ENCODE measurements around the gene ANKS3.

ANKS3 gene

GRCh38 chr16:4777339-4778049 lies 43.4 kb upstream of the ANKS3 start:
- no peak for TF ChIP-seq CTCF (IDR thresholded peaks at IDR 0.05)
- H3K9me3 ChIP-seq (ENCODE audit: control insufficient read depth, low read length): no peaks in the 10 kb centered on the region
- no peaks in the 10 kb centered on the region for H3K79me2 ChIP-seq
- H3K4me2 ChIP-seq (ENCODE audit: low read length): no peak overlapping the region
- H3K27me3 ChIP-seq (ENCODE audit: control insufficient read depth, insufficient read depth, low read length): no peaks in the 10 kb centered on the region
- H3K9ac ChIP-seq: no peak overlapping the region
- H3K4me1 ChIP-seq: no peaks in the 10 kb centered on the region
- H3K27ac ChIP-seq: no peak overlapping the region
- H3K4me3 ChIP-seq (ENCODE audit: low read depth, low read length): no peak overlapping the region
- H3K36me3 ChIP-seq (ENCODE audit: control insufficient read depth, insufficient read depth, low read length): no peaks in the 10 kb centered on the region
- H2AFZ ChIP-seq: no peak overlapping the region

GRCh38 chr16:4776141-4776705 lies 42.2 kb upstream of the ANKS3 start:
- Histone ChIP-seq H2AFZ (no peak overlapping the region), H3K27ac (no peak overlapping the region), H3K9me3 (ENCODE audit: control insufficient read depth, low read length) (no peaks in the 10 kb centered on the region), H3K79me2 (no peaks in the 10 kb centered on the region), H3K36me3 (ENCODE audit: control insufficient read depth, insufficient read depth, low read length) (no peaks in the 10 kb centered on the region), H3K4me3 (ENCODE audit: low read depth, low read length) (no peak overlapping the region), H3K9ac (no peak overlapping the region), H3K4me2 (ENCODE audit: low read length) (no peak overlapping the region), H3K27me3 (ENCODE audit: control insufficient read depth, insufficient read depth, low read length) (no peaks in the 10 kb centered on the region), H3K4me1 (no peaks in the 10 kb centered on the region)
- TF ChIP-seq CTCF (IDR thresholded peaks at IDR 0.05): no peak

GRCh38 chr16:4775005-4775404 lies 40.9 kb upstream of the ANKS3 start:
- no peaks in the 10 kb centered on the region for H3K9me3 ChIP-seq (ENCODE audit: control insufficient read depth, low read length)
- H3K4me1 ChIP-seq: no peaks in the 10 kb centered on the region
- H3K4me2 ChIP-seq (ENCODE audit: low read length): no peak overlapping the region
- no peak overlapping the region for H2AFZ ChIP-seq
- H3K9ac ChIP-seq: no peak overlapping the region
- no peak for TF ChIP-seq CTCF (IDR thresholded peaks at IDR 0.05)
- H3K36me3 ChIP-seq (ENCODE audit: control insufficient read depth, insufficient read depth, low read length): no peaks in the 10 kb centered on the region
- H3K27ac ChIP-seq: no peak overlapping the region
- H3K79me2 ChIP-seq: no peaks in the 10 kb centered on the region
- H3K4me3 ChIP-seq (ENCODE audit: low read depth, low read length): no peak overlapping the region
- H3K27me3 ChIP-seq (ENCODE audit: control insufficient read depth, insufficient read depth, low read length): no peaks in the 10 kb centered on the region

DNA sequence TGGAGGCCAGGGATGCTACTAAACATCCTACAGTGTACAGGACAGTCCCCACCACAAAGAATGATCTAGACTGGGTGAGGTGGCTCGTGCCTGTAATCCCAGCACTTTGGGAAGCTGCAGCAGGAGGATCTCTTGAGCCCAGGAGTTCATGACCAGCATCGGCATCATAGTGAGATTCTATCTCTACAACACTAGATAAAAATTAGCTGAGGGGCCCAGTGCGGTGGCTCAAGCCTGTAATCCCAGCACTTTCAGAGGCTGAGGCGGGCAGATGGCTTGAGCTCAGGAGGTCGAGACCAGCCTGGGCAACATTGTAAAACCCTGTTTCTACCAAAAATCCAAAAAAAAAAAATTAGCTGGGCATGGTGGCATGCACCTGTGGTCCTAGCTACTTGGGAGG lies 38.3 kb upstream of the ANKS3 start:
- Histone ChIP-seq H3K4me3 (ENCODE audit: low read depth, low read length) (no peak overlapping the region), H3K9ac (no peak overlapping the region), H3K4me2 (ENCODE audit: low read length) (no peak overlapping the region), H2AFZ (no peak overlapping the region), H3K27ac (no peak overlapping the region), H3K9me3 (ENCODE audit: control insufficient read depth, low read length) (no peaks in the 10 kb centered on the region), H3K27me3 (ENCODE audit: control insufficient read depth, insufficient read depth, low read length) (no peaks in the 10 kb centered on the region), H3K79me2 (no peaks in the 10 kb centered on the region), H3K36me3 (ENCODE audit: control insufficient read depth, insufficient read depth, low read length) (no peaks in the 10 kb centered on the region), H3K4me1 (peaks cover 6% of the 10 kb centered on the region)
- TF ChIP-seq CTCF (IDR thresholded peaks at IDR 0.05): no peak

DNA sequence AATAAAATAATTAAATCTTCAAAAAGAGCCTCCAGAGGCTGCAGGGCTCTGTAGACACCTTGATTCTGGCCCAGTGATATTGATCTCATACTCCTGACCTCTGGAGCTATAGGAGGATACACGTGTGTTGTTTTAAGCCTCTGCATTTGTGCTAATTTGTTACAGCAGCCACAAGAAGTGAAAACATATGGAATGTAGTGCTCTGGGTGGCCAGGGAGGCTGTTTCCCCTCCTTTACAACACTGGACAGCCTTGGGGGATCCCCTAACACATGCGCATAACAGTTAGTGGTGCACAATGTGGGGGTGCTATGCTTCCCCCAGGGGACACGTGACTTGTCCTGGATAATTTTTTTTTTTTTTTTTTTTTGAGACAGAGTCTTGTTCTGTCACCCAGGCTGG lies 37.6 kb upstream of the ANKS3 start:
- no peak overlapping the region for H3K4me3 ChIP-seq (ENCODE audit: low read depth, low read length)
- H3K27ac ChIP-seq: no peak overlapping the region
- H3K79me2 ChIP-seq: peaks cover 2% of the 10 kb centered on the region
- no peaks in the 10 kb centered on the region for H3K27me3 ChIP-seq (ENCODE audit: control insufficient read depth, insufficient read depth, low read length)
- no peaks in the 10 kb centered on the region for H3K9me3 ChIP-seq (ENCODE audit: control insufficient read depth, low read length)
- H2AFZ ChIP-seq: no peak overlapping the region
- peaks cover 6% of the 10 kb centered on the region for H3K4me1 ChIP-seq
- no peaks in the 10 kb centered on the region for H3K36me3 ChIP-seq (ENCODE audit: control insufficient read depth, insufficient read depth, low read length)
- H3K4me2 ChIP-seq (ENCODE audit: low read length): no peak overlapping the region
- no peak overlapping the region for H3K9ac ChIP-seq
- TF ChIP-seq CTCF (IDR thresholded peaks at IDR 0.05): no peak

All from parathyroid adenoma (tissue), 2 donors.